Fibroblast of pulmonary artery (primary cell): ENCODE data around the gene FBXL17.

Source experiments
- DNase-seq: peaks from one replicate; pipeline ENCODE4 v3.0.0-alpha.2; 2010; ENCODE audit warnings: low read depth
- H3K4me3 ChIP-seq: replicated peaks from 2 replicates; pipeline ENCODE4 v1.5.1; 2011; ENCODE audit warnings: low read depth, mild to moderate bottlenecking, control low read depth, low read length, moderate library complexity
- TF ChIP-seq, protein P1 (sequence below): IDR thresholded peaks from 2 replicates; pipeline ENCODE4 v1.5.1; 2011; ENCODE audit warnings: mild to moderate bottlenecking, control low read depth, low read length, inconsistent platforms; ENCODE audit errors: missing control alignments

FBXL17 gene

GRCh38 chr5:108238461-108238860 lies 143.4 kb downstream of the FBXL17 start:
- TF ChIP-seq, protein P1, sequence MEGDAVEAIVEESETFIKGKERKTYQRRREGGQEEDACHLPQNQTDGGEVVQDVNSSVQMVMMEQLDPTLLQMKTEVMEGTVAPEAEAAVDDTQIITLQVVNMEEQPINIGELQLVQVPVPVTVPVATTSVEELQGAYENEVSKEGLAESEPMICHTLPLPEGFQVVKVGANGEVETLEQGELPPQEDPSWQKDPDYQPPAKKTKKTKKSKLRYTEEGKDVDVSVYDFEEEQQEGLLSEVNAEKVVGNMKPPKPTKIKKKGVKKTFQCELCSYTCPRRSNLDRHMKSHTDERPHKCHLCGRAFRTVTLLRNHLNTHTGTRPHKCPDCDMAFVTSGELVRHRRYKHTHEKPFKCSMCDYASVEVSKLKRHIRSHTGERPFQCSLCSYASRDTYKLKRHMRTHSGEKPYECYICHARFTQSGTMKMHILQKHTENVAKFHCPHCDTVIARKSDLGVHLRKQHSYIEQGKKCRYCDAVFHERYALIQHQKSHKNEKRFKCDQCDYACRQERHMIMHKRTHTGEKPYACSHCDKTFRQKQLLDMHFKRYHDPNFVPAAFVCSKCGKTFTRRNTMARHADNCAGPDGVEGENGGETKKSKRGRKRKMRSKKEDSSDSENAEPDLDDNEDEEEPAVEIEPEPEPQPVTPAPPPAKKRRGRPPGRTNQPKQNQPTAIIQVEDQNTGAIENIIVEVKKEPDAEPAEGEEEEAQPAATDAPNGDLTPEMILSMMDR = no peak
- H3K4me3 ChIP-seq = no peak overlapping the region
- no peak for DNase-seq

DNA sequence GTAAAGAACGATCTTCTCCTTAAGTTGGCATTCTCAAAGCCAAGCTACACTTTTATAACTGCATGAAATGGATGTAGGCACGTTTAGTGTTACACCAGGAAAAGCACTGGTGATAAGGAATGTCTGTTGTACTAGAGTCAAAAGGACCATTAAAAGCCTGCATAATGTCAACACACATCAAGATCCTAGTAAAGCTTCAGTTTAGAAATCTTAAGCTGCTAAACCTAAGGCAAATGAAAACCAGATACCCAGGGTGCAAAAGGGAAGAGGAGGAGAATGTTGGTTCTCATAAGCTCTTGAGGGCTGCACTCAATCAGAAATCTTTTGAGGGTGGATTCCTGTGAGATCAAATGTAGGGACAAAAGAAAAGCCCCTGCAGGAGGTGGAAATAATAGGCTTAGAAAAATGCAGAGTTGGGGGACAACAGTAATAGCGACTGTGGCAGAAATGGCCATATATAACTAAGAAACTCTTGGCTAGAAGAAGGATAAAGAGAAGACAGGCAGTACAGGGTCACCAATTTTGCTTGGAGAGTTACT lies 148.2 kb downstream of the FBXL17 start:
- no peak overlapping the region for H3K4me3 ChIP-seq
- TF ChIP-seq, protein P1 = no peak
- no peak for DNase-seq

DNA sequence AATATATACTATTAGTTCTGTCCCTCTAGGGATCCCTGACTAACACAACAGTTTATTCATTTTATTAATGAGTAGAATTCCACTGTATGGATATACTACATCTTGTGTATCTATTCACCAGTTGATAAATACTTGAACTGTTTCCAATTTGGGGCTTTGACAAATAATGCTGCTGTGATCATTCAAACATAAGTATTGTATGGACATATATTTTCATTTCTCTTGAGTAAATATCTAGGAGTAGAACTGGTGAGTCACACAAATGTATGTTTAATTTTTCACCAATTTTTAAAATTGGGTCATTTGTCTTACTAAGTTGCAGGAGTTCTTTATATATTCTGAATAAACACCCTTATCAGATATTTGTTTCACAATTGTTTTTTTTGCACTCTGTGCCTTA lies 149.1 kb downstream of the FBXL17 start:
- no peak overlapping the region for H3K4me3 ChIP-seq
- TF ChIP-seq, protein P1 = no peak
- DNase-seq = no peak

GRCh38 chr5:108222011-108222410 lies 159.9 kb downstream of the FBXL17 start:
- DNase-seq = no peak
- H3K4me3 ChIP-seq = no peak overlapping the region
- TF ChIP-seq, protein P1 = no peak

GRCh38 chr5:108220834-108221233 lies 161.1 kb downstream of the FBXL17 start:
- TF ChIP-seq, protein P1 = no peak
- DNase-seq = no peak
- H3K4me3 ChIP-seq = no peak overlapping the region

DNA sequence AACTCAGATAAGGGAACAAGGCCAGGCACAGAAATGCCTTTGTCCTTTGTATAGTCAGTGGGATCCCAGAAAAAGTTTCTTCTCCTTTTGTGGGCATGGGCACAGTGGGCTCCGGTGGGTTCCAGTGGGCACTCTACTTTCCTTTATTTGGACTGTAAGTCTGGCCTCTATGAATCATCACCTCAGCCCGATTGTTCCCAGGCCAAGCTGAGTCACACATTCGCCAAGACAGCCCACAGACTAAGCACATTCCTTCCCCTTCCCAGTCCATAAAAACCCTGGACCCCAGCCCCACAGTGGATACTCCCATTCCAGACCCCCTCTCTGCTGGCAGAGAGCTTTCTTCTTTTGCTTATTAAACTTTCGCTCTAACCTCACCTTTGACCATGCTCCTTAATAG lies 165.0 kb downstream of the FBXL17 start:
- DNase-seq = peak; percentile 62
- no peak overlapping the region for H3K4me3 ChIP-seq
- TF ChIP-seq, protein P1 = no peak

GRCh38 chr5:108214857-108215256 lies 167.0 kb downstream of the FBXL17 start:
- H3K4me3 ChIP-seq = no peak overlapping the region
- DNase-seq = no peak
- TF ChIP-seq, protein P1 = no peak
